GM12878 (cell line): ENCODE data around the gene FSTL4. TPM values are rescaled to one million over a fixed set of nuclear protein-coding genes. Genes with fewer than 3 reads are reported as not detected.

Experiments
- BCL11A ChIP-seq: IDR thresholded peaks from 2 replicates; pipeline ENCODE4 v1.6.1; 2011; ENCODE audit warnings: low read depth, low read length
- CBX5 ChIP-seq: sonication (generic); IDR thresholded peaks from 2 replicates; pipeline ENCODE4 v1.6.1; 2016; ENCODE audit warnings: low read depth, moderate library complexity, mild to moderate bottlenecking, inconsistent platforms
- EP300 ChIP-seq, 2 experiments: fragments of 150-350 bp in 1 of 2; IDR thresholded peaks; 2 replicates each; pipeline ENCODE4 v1.6.1; 2011 to 2012; ENCODE audit warnings: low read depth in 2 of 2, low read length in 2 of 2, borderline replicate concordance in 1 of 2, improper control_type of control experiment in 1 of 2, inconsistent platforms in 1 of 2; ENCODE audit not compliant: control insufficient read depth in 1 of 2
- FOXM1 ChIP-seq: IDR thresholded peaks from 2 replicates; pipeline ENCODE4 v1.6.1; 2012; ENCODE audit warnings: low read depth, mild to moderate bottlenecking, inconsistent platforms, low read length, moderate library complexity
- HDAC6 ChIP-seq: fragments of 200-600 bp; sonication (generic); IDR thresholded peaks from one replicate; pipeline ENCODE4 v1.8.0; 2017; ENCODE audit warnings: antibody characterized with exemption; ENCODE audit not compliant: unreplicated experiment
- MYC ChIP-seq: IDR thresholded peaks from 2 replicates; pipeline ENCODE4 v1.6.1; 2011; ENCODE audit warnings: mild to moderate bottlenecking, low read length, moderate library complexity, inconsistent platforms; ENCODE audit not compliant: insufficient read depth, insufficient replicate concordance, insufficient read length, severe bottlenecking
- NFYA ChIP-seq: IDR thresholded peaks from 2 replicates; pipeline ENCODE4 v1.6.1; 2011; ENCODE audit warnings: low read depth, mild to moderate bottlenecking, low read length, improper control_type of control experiment, borderline replicate concordance
- PBX3 ChIP-seq: IDR thresholded peaks from 2 replicates; pipeline ENCODE4 v1.6.1; 2011; ENCODE audit warnings: mild to moderate bottlenecking, low read depth, low read length, moderate library complexity; ENCODE audit not compliant: insufficient replicate concordance
- TCF12 ChIP-seq: IDR thresholded peaks from 2 replicates; pipeline ENCODE4 v1.6.1; 2011; ENCODE audit warnings: low read depth, mild to moderate bottlenecking, low read length
- ZBTB33 ChIP-seq: fragments of 450-650 bp; IDR thresholded peaks from 2 replicates; pipeline ENCODE4 v1.6.1; 2017; ENCODE audit warnings: mild to moderate bottlenecking
- polyA plus RNA-seq, 11 experiments: library from polyadenylated mRNA; depleted of rRNA in 4 of 11; unstranded in 6 of 11; stranded (reverse) in 5 of 11; fragments of >200 nt; fragmentation: Nextera tagmentation in 4 of 11; fragmentation: Illumina TruSeq in 1 of 11; extraction: Ambion mirVana in 4 of 11; extraction: Trizol in 1 of 11; gene quantifications; 1 replicate in 1 of 11; 2 replicates in 10 of 11; pipeline versions ENCODE4 v1.2.1 to v1.2.3, GENCODE V29; 2011 to 2016; ENCODE audit warnings: inconsistent platforms in 2 of 11, missing spikeins in 2 of 11, low read depth in 1 of 11
- total RNA-seq, 4 experiments: library from RNA; depleted of rRNA in 3 of 4; stranded (reverse); fragments of >200 nt in 3 of 4; fragmentation: Illumina TruSeq in 1 of 4; extraction: Trizol in 1 of 4; gene quantifications; 2 replicates each; pipeline versions ENCODE4 v1.2.1 to v1.2.3, GENCODE V29; 2013 to 2021
- TF ChIP-seq, protein P1 (sequence below): fragments of 450-650 bp; IDR thresholded peaks from 2 replicates; pipeline ENCODE4 v1.6.1; 2017; ENCODE audit warnings: low read depth, mild to moderate bottlenecking, moderate library complexity

Gene FSTL4
- total and polyA plus RNA-seq, 10 of the 15 experiments (the other 5 are each of a cell fraction or from before 2014, with no cell fraction given), result 0.01 to 0.79 (median 0.21) TPM; not detected in 6

GRCh38 chr5:133292300-133292699 lies 320.0 kb downstream of the FSTL4 start (continued):
- TF ChIP-seq PBX3, result no peak
- TF ChIP-seq, protein P1, sequence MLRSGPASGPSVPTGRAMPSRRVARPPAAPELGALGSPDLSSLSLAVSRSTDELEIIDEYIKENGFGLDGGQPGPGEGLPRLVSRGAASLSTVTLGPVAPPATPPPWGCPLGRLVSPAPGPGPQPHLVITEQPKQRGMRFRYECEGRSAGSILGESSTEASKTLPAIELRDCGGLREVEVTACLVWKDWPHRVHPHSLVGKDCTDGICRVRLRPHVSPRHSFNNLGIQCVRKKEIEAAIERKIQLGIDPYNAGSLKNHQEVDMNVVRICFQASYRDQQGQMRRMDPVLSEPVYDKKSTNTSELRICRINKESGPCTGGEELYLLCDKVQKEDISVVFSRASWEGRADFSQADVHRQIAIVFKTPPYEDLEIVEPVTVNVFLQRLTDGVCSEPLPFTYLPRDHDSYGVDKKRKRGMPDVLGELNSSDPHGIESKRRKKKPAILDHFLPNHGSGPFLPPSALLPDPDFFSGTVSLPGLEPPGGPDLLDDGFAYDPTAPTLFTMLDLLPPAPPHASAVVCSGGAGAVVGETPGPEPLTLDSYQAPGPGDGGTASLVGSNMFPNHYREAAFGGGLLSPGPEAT, result no peak
- TF ChIP-seq FOXM1, result no peak
- TF ChIP-seq BCL11A, result no peak
- no peak for TF ChIP-seq EP300 (IDR thresholded peaks at IDR 0.05; ENCODE audit: borderline replicate concordance in 1 of 2, control insufficient read depth in 1 of 2, low read depth in 2 of 2, low read length in 2 of 2)
- TF ChIP-seq HDAC6, result no peak
- TF ChIP-seq MYC, result no peak
- no peak for TF ChIP-seq NFYA
- no peak for TF ChIP-seq TCF12
- no peak for TF ChIP-seq ZBTB33
- TF ChIP-seq CBX5, result no peak
- TF ChIP-seq, all 136 proteins: peak for 0
